GM21447 (cell line): ENCODE measurements around the gene STRIP1.

Experiments
- ATAC-seq: cut with Tn5 transposase; IDR thresholded peaks from one replicate; pipeline ENCODE4 v1.9.1; 2021; ENCODE audit not compliant: unreplicated experiment

Gene STRIP1

GRCh38 chr1:110091381-110091780, 57.0 kb downstream of the STRIP1 start:
- ATAC-seq = no peak

- ATAC-seq = no peak
Measured at GRCh38 chr1:110091791-110092190, 57.4 kb downstream of the STRIP1 start.

GRCh38 chr1:110092991-110093390, 58.6 kb downstream of the STRIP1 start:
- ATAC-seq = no peak

GRCh38 chr1:110094931-110095654, 60.7 kb downstream of the STRIP1 start:
- no peak for ATAC-seq

GRCh38 chr1:110097507-110098221, 63.2 kb downstream of the STRIP1 start:
- no peak for ATAC-seq

- ATAC-seq = no peak
Measured at GRCh38 chr1:110098222-110099026, 64.0 kb downstream of the STRIP1 start.

GRCh38 chr1:110100335-110100734, 65.9 kb downstream of the STRIP1 start:
- ATAC-seq = no peak

- ATAC-seq = no peak
Measured at GRCh38 chr1:110102081-110102480, 67.7 kb downstream of the STRIP1 start.
